ENCODE data around the gene ZBED1.
"Not testable (repeated sequence)": the region's sequence is repeated elsewhere in the genome, so short reads cannot be mapped to it uniquely, and the experiment has no call there.

ZBED1 gene

GRCh38 chrX:2517055-2517454, 16.3 kb upstream of the ZBED1 start:
- DNase-seq = no peak

GRCh38 chrX:2516623-2517022, 15.8 kb upstream of the ZBED1 start:
- DNase-seq = no peak

- DNase-seq = no peak
Measured at GRCh38 chrX:2514131-2514530, 13.4 kb upstream of the ZBED1 start.

GRCh38 chrX:2513121-2513664, 12.4 kb upstream of the ZBED1 start:
- no peak for DNase-seq

GRCh38 chrX:2512501-2512900, 11.7 kb upstream of the ZBED1 start:
- DNase-seq = no peak

GRCh38 chrX:2511326-2511725, 10.6 kb upstream of the ZBED1 start:
- DNase-seq = no peak

GRCh38 chrX:2508648-2509335, 8.0 kb upstream of the ZBED1 start:
- no peak for DNase-seq

GRCh38 chrX:2507904-2508627, 7.3 kb upstream of the ZBED1 start:
- no peak for DNase-seq

- DNase-seq = no peak
Measured at GRCh38 chrX:2507196-2507595, 6.4 kb upstream of the ZBED1 start.

- not testable (repeated sequence) for DNase-seq
Measured at GRCh38 chrX:2505341-2505740, 4.6 kb upstream of the ZBED1 start.

GRCh38 chrX:2504706-2505332, 4.0 kb upstream of the ZBED1 start:
- no peak for DNase-seq

GRCh38 chrX:2503591-2504500, 3.1 kb upstream of the ZBED1 start:
- no peak for DNase-seq

- no peak for DNase-seq
Measured at GRCh38 chrX:2502668-2503519, 2.1 kb upstream of the ZBED1 start.

- no peak for DNase-seq
Measured at GRCh38 chrX:2502120-2502667, 1.4 kb upstream of the ZBED1 start.

- no peak for DNase-seq
Measured at GRCh38 chrX:2501559-2502102, 855 bp upstream of the ZBED1 start.

- no peak for DNase-seq
Measured at GRCh38 chrX:2500091-2500802, 529 bp downstream of the ZBED1 start.

GRCh38 chrX:2499507-2499906, 1.3 kb downstream of the ZBED1 start:
- no peak for DNase-seq

GRCh38 chrX:2498781-2499302, 1.9 kb downstream of the ZBED1 start:
- DNase-seq = no peak

GRCh38 chrX:2497961-2498780, 2.6 kb downstream of the ZBED1 start:
- no peak for DNase-seq

Data from activated gamma-delta T cell (primary cell).